Superior temporal gyrus (tissue), 1 donor: Measurements from ENCODE around the gene PYHIN1.
A peak's percentile ranks its signal among the peaks of the same experiment; 100 is the strongest.
"Not testable (repeated sequence)": the region's sequence is repeated elsewhere in the genome, so short reads cannot be mapped to it uniquely, and the experiment has no call there.

Experiments
- DNase-seq: peaks from one replicate; pipeline ENCODE4 v3.0.0-alpha.2; 2016; ENCODE audit errors: extremely low spot score

The PYHIN1 gene

GRCh38 chr1:158979229-158979628, 47.9 kb downstream of the PYHIN1 start:
- no peak for DNase-seq

GRCh38 chr1:158983235-158983634, 51.9 kb downstream of the PYHIN1 start:
- no peak for DNase-seq

GRCh38 chr1:158984386-158984785, 53.0 kb downstream of the PYHIN1 start:
- no peak for DNase-seq

GRCh38 chr1:158989424-158989823, 58.1 kb downstream of the PYHIN1 start:
- no peak for DNase-seq

GRCh38 chr1:158992787-158993312, 61.5 kb downstream of the PYHIN1 start:
- no peak for DNase-seq

- DNase-seq: peak; percentile 48
Observed at GRCh38 chr1:158996998-158997397, 65.6 kb downstream of the PYHIN1 start.

- no peak for DNase-seq
Observed at GRCh38 chr1:158998037-158998780, 66.9 kb downstream of the PYHIN1 start.

- peak; percentile 97 for DNase-seq
Observed at GRCh38 chr1:158998781-158999161, 67.4 kb downstream of the PYHIN1 start.

GRCh38 chr1:158999316-159000069, 68.1 kb downstream of the PYHIN1 start:
- peak; percentile 91 for DNase-seq

GRCh38 chr1:159000070-159000409, 68.7 kb downstream of the PYHIN1 start:
- DNase-seq: no peak

GRCh38 chr1:159000625-159001024, 69.3 kb downstream of the PYHIN1 start:
- DNase-seq: peak; percentile 88

GRCh38 chr1:159005161-159005560, 73.8 kb downstream of the PYHIN1 start:
- no peak for DNase-seq

GRCh38 chr1:159005676-159006075, 74.3 kb downstream of the PYHIN1 start:
- DNase-seq: peak; percentile 37

GRCh38 chr1:159006210-159006807, 75.0 kb downstream of the PYHIN1 start:
- DNase-seq: not testable (repeated sequence)

- no peak for DNase-seq
Observed at GRCh38 chr1:159007726-159008125, 76.4 kb downstream of the PYHIN1 start.

- peak; percentile 20 for DNase-seq
Observed at GRCh38 chr1:159008744-159009188, 77.4 kb downstream of the PYHIN1 start.

- DNase-seq: no peak
Observed at GRCh38 chr1:159009287-159009686, 77.9 kb downstream of the PYHIN1 start.

GRCh38 chr1:159009704-159010361, 78.5 kb downstream of the PYHIN1 start, which contains the start of gene IFI16:
IFI16 (plus strand) TSS chr1:159009907; CDS start chr1:159014681, 4,774 bp downstream.
- peak; percentile 76 for DNase-seq

- no peak for DNase-seq
Observed at GRCh38 chr1:159010391-159010790, 79.0 kb downstream of the PYHIN1 start.

GRCh38 chr1:159011001-159011400, 79.6 kb downstream of the PYHIN1 start:
- not testable (repeated sequence) for DNase-seq

GRCh38 chr1:159011751-159012150, 80.4 kb downstream of the PYHIN1 start:
- no peak for DNase-seq

GRCh38 chr1:159012495-159012894, 81.1 kb downstream of the PYHIN1 start:
- peak; percentile 19 for DNase-seq
